PC-9 (cell line): ENCODE data around the gene MCUR1. TPM values are rescaled to one million over a fixed set of nuclear protein-coding genes. Genes with fewer than 3 reads are reported as not detected.
"Not testable (repeated sequence)": the region's sequence is repeated elsewhere in the genome, so short reads cannot be mapped to it uniquely, and the experiment has no call there.

ENCODE experiments used
- BruUV-seq: library from RNA; stranded (reverse); fragments of 400-500 nt; replicated peaks from 2 replicates; lab custom pipeline; 2021; lab: Mats Ljungman, UMichigan
- CTCF ChIA-PET: fragments of 300-600 bp; sonication (Branson Sonifier 250); formaldehyde crosslinking; loops from one replicate; lab custom pipeline; 2022; ENCODE audit warnings: antibody characterized with exemption; lab: Charles Lee
- POLR2A ChIA-PET: fragments of 300-600 bp; sonication (Branson Sonifier 250); formaldehyde crosslinking; loops from one replicate; lab custom pipeline; 2022; ENCODE audit warnings: antibody characterized with exemption; ENCODE audit not compliant: unreplicated experiment; lab: Charles Lee
- DNase-seq, 2 experiments: peaks; one replicate each; pipeline versions ENCODE4 v3.0.0 to v3.0.0-alpha.2; 2015 to 2022; ENCODE audit warnings: mixed read lengths in 1 of 2
- H2AFZ ChIP-seq: fragments of 200-600 bp; sonication (generic); 2 replicates; pipeline ENCODE4 v1.8.1; 2017; ENCODE audit warnings: antibody characterized with exemption
- H3F3A ChIP-seq: fragments of 200-600 bp; sonication (generic); 2 replicates; pipeline ENCODE4 v1.8.1; 2017; ENCODE audit warnings: antibody characterized with exemption, mild to moderate bottlenecking, low read depth; ENCODE audit not compliant: insufficient read depth
- H3K27ac ChIP-seq: fragments of 200-600 bp; sonication (generic); 2 replicates; pipeline ENCODE4 v1.6.1; 2016; ENCODE audit warnings: mixed run types
- H3K27me3 ChIP-seq: fragments of 200-600 bp; sonication (generic); 2 replicates; pipeline ENCODE4 v1.6.1; 2016; ENCODE audit warnings: low read depth, mixed run types; ENCODE audit not compliant: insufficient read depth
- H3K36me3 ChIP-seq: fragments of 200-600 bp; sonication (generic); 2 replicates; pipeline ENCODE4 v1.6.1; 2016; ENCODE audit warnings: low read depth, mixed run types
- H3K4me1 ChIP-seq: fragments of 200-600 bp; sonication (generic); replicated peaks from 2 replicates; pipeline ENCODE4 v1.6.1; 2016; ENCODE audit warnings: mixed run types; ENCODE audit not compliant: insufficient read depth
- H3K4me2 ChIP-seq: fragments of 200-600 bp; sonication (generic); 2 replicates; pipeline ENCODE4 v1.6.1; 2017; ENCODE audit warnings: mixed run types
- H3K4me3 ChIP-seq: fragments of 200-600 bp; sonication (generic); 2 replicates; pipeline ENCODE4 v1.6.1; 2016; ENCODE audit warnings: mixed run types
- H3K79me2 ChIP-seq: fragments of 200-600 bp; sonication (generic); 2 replicates; pipeline ENCODE4 v1.6.1; 2017; ENCODE audit warnings: low read depth, mixed run types
- H3K9me2 ChIP-seq: fragments of 200-600 bp; sonication (generic); 2 replicates; pipeline ENCODE4 v1.8.1; 2017; ENCODE audit warnings: mild to moderate bottlenecking; ENCODE audit not compliant: insufficient read depth
- H3K9me3 ChIP-seq: fragments of 200-600 bp; sonication (generic); 2 replicates; pipeline ENCODE4 v1.8.1; 2016; ENCODE audit warnings: low read depth; ENCODE audit not compliant: insufficient read depth
- H4K20me1 ChIP-seq: fragments of 200-600 bp; sonication (generic); 2 replicates; pipeline ENCODE4 v1.8.1; 2017; ENCODE audit not compliant: insufficient read depth
- CTCF ChIP-seq: fragments of 200-600 bp; sonication (generic); conservative IDR thresholded peaks from 2 replicates; pipeline ENCODE4 v1.6.1; 2017; ENCODE audit warnings: mixed run types, antibody characterized with exemption, mild to moderate bottlenecking, moderate library complexity
- EZH2 ChIP-seq: fragments of 200-600 bp; sonication (generic); IDR thresholded peaks from 2 replicates; pipeline ENCODE4 v1.8.0; 2017; ENCODE audit warnings: antibody characterized with exemption, low read depth
- intact Hi-C: fragments of 100-400 bp; cut with micrococcal nuclease; formaldehyde crosslinking; loops from one replicate; pipeline ENCODE4 v1.10.0; 2022; ENCODE audit not compliant: unreplicated experiment
- total RNA-seq: library from RNA; stranded (reverse); gene quantifications from 2 replicates; pipeline ENCODE4 v1.2.3, GENCODE V29; 2021

MCUR1 gene
- total RNA-seq, 1 experiment from 2014 or later, result 45.9 TPM

GRCh38 chr6:13838616-13839015 lies 24.3 kb upstream of the MCUR1 start:
- H3K79me2 ChIP-seq, result no peaks in the 10 kb centered on the region
- BruUV-seq, result no TSS peak
- intact Hi-C loops, result no loop called here

DNA sequence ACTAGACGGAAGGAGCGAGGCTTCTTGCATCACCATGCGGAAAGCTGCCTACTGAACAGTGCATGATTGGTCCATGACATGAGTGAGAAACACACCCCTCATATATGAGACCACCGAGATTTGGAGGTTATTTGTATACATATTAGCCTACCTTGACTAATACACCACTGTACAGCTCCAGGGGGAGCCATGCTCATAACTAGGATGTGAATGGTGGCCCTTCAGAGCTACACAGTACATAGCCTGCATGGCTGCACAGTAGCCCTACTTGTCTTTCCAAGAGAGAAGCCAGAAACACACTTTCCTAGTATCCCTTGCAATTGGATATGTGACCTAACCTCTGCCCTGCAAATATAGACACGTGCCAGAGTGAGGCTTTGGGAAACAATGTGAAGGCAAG lies 21.8 kb upstream of the MCUR1 start:
- BruUV-seq, result no TSS peak
- Histone ChIP-seq H2AFZ (no peak overlapping the region), H3K36me3 (no peaks in the 10 kb centered on the region), H3K27ac (no peak overlapping the region), H4K20me1 (no peaks in the 10 kb centered on the region), H3K9me2 (no peaks in the 10 kb centered on the region), H3K4me1 (no peaks in the 10 kb centered on the region), H3K4me3 (no peak overlapping the region), H3K9me3 (no peaks in the 10 kb centered on the region), H3K27me3 (no peaks in the 10 kb centered on the region), H3K4me2 (no peak overlapping the region), H3K79me2 (no peaks in the 10 kb centered on the region), H3F3A (0 out of 2 replicates have a peak, but pooled peaks cover under 1% of the 10 kb centered on the region)
- DNase-seq, result no peak
- TF ChIP-seq CTCF (no peak), EZH2 (no peak)
- intact Hi-C loops, result no loop called here
- POLR2A ChIA-PET, result no interaction called here
- CTCF ChIA-PET, result no interaction called here

More at GRCh38 chr6:13838616-13839015, 24.3 kb upstream of the MCUR1 start:
- Histone ChIP-seq H3K4me2 (no peak overlapping the region), H3K27me3 (no peaks in the 10 kb centered on the region), H3K9me3 (no peaks in the 10 kb centered on the region), H4K20me1 (no peaks in the 10 kb centered on the region), H3K4me1 (0 out of 2 replicates have a peak, but pooled peaks cover 3% of the 10 kb centered on the region), H3K27ac (no peak overlapping the region), H3F3A (peaks cover 4% of the 10 kb centered on the region; the same call in 1 of the 2 replicates), H3K9me2 (no peaks in the 10 kb centered on the region), H2AFZ (no peak overlapping the region), H3K36me3 (no peaks in the 10 kb centered on the region), H3K4me3 (no peak overlapping the region)
- no peak for TF ChIP-seq CTCF
- TF ChIP-seq EZH2, result no peak
- POLR2A ChIA-PET, result no interaction called here
- no peak for DNase-seq
- CTCF ChIA-PET, result interaction anchor here (0.6 kb wide), 1 partner anchor 70 kb away, joined by 3 read pairs; no protein-coding TSS in a partner anchor

DNA sequence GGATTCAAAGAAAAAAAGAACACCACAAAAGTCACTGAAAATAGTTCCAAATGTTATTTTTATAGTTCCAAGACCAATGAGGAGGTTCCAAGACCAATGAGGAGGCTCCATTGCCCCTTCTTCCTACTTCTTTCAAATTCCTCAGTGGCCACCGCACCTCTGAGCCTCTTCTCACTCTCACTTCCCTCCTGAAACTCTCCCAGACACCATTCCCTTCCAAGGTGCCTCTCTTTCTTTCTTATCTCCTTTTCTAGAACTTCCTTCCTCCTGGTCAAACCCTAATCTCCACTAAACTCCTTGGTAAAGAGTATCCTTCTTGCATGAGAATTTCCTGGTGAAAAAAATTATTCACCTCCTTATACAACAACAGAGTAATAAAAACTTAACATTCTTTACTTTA lies 20.4 kb upstream of the MCUR1 start:
- no peak overlapping the region for H3K4me3 ChIP-seq
- TF ChIP-seq EZH2, result no peak
- TF ChIP-seq CTCF, result no peak
- H3K9me3 ChIP-seq, result no peaks in the 10 kb centered on the region
- no peaks in the 10 kb centered on the region for H3K79me2 ChIP-seq
- H4K20me1 ChIP-seq, result no peaks in the 10 kb centered on the region
- no peak overlapping the region for H3K4me2 ChIP-seq
- H2AFZ ChIP-seq, result no peak overlapping the region
- no peak for DNase-seq
- CTCF ChIA-PET, result interaction anchor here (0.7 kb wide), 1 partner anchor 607 kb away, joined by 5 read pairs; no protein-coding TSS in a partner anchor
- H3K4me1 ChIP-seq, result no peaks in the 10 kb centered on the region
- H3K27me3 ChIP-seq, result no peaks in the 10 kb centered on the region
- H3K27ac ChIP-seq, result no peak overlapping the region
- no peaks in the 10 kb centered on the region for H3K36me3 ChIP-seq
- BruUV-seq, result no TSS peak
- POLR2A ChIA-PET, result no interaction called here
- H3K9me2 ChIP-seq, result no peaks in the 10 kb centered on the region
- H3F3A ChIP-seq, result no peaks in the 10 kb centered on the region
- intact Hi-C loops, result no loop called here

DNA sequence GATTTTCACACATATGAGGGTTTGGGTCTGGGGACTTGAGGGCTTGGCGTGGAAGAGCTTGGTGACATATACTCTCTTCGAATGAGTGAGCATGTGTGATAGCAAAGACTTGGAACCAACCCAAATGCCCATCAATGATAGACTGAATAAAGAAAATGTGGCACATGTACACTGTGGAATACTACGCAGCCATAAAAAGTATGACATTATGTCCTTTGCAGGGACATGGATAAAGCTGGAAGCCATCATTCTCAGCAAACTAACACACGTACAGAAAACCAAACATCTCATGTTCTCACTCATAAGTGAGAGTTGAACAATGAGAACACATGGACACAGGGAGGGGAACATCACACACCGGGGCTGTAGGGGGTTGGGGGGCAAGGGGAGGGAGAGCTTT lies 19.7 kb upstream of the MCUR1 start:
- H3K9me3 ChIP-seq, H2AFZ ChIP-seq, H3F3A ChIP-seq, CTCF ChIA-PET, H3K27ac ChIP-seq, intact Hi-C loops, H3K9me2 ChIP-seq, H3K4me2 ChIP-seq, H3K27me3 ChIP-seq, H4K20me1 ChIP-seq, DNase-seq, BruUV-seq, H3K4me3 ChIP-seq, H3K4me1 ChIP-seq, H3K36me3 ChIP-seq, H3K79me2 ChIP-seq: not testable (repeated sequence)
- POLR2A ChIA-PET, result interaction anchor here (0.6 kb wide), 1 partner anchor 1186 kb away, joined by 5 read pairs; no protein-coding TSS in a partner anchor
